Endodermal cell (in vitro differentiated cells): ENCODE data around the gene RNF5. TPM values are rescaled to one million over a fixed set of nuclear protein-coding genes. Genes with fewer than 3 reads are reported as not detected.

ENCODE experiments used
- DNase-seq: peaks from one replicate; pipeline ENCODE4 v3.0.0-alpha.2; 2017
- H3K27ac ChIP-seq: 2 replicates; pipeline ENCODE4 v1.5.1; 2013; ENCODE audit warnings: mild to moderate bottlenecking, low read depth, low read length, moderate library complexity
- H3K27me3 ChIP-seq: 2 replicates; pipeline ENCODE4 v1.6.1; 2013; ENCODE audit warnings: mild to moderate bottlenecking, low read length, moderate library complexity; ENCODE audit not compliant: insufficient read depth, control insufficient read depth, poor library complexity, severe bottlenecking
- H3K36me3 ChIP-seq: 2 replicates; pipeline ENCODE4 v1.7.0; 2013; ENCODE audit warnings: mild to moderate bottlenecking, low read length, moderate library complexity; ENCODE audit not compliant: control insufficient read depth, insufficient read depth
- H3K4me1 ChIP-seq: one replicate; pipeline ENCODE4 v1.7.0; 2013; ENCODE audit warnings: low read length; ENCODE audit not compliant: control insufficient read depth, insufficient read depth
- H3K4me3 ChIP-seq: 2 replicates; pipeline ENCODE4 v1.5.1; 2013; ENCODE audit warnings: mild to moderate bottlenecking, low read length, moderate library complexity
- H3K9ac ChIP-seq: 2 replicates; pipeline ENCODE4 v1.6.1; 2013; ENCODE audit warnings: mild to moderate bottlenecking, low read length, moderate library complexity; ENCODE audit not compliant: poor library complexity, severe bottlenecking; ENCODE audit errors: extremely low read depth
- H3K9me3 ChIP-seq: 2 replicates; pipeline ENCODE4 v1.6.1; 2013; ENCODE audit warnings: mild to moderate bottlenecking, low read length, moderate library complexity; ENCODE audit not compliant: control insufficient read depth
- H3K27ac Mint-ChIP-seq: 2 replicates; pipeline ENCODE4 v1.8.0; 2020; ENCODE audit warnings: mixed read lengths
- H3K27me3 Mint-ChIP-seq: 2 replicates; pipeline ENCODE4 v1.8.0; 2021; ENCODE audit warnings: mild to moderate bottlenecking, mixed read lengths; ENCODE audit not compliant: insufficient read depth
- H3K36me3 Mint-ChIP-seq: 2 replicates; pipeline ENCODE4 v1.8.0; 2020; ENCODE audit warnings: low read depth, mixed read lengths
- H3K4me1 Mint-ChIP-seq: 2 replicates; pipeline ENCODE4 v1.8.0; 2020; ENCODE audit warnings: mixed read lengths
- H3K4me3 Mint-ChIP-seq: 2 replicates; pipeline ENCODE4 v1.8.0; 2020; ENCODE audit warnings: mild to moderate bottlenecking, moderate library complexity, mixed read lengths
- H3K9me3 Mint-ChIP-seq: 2 replicates; pipeline ENCODE4 v1.8.0; 2020; ENCODE audit warnings: mild to moderate bottlenecking, mixed read lengths
- CTCF ChIP-seq: fragments of 200-600 bp; sonication (generic); conservative IDR thresholded peaks from 2 replicates; pipeline ENCODE4 v1.5.0; 2021; ENCODE audit warnings: antibody characterized with exemption, mild to moderate bottlenecking
- WGBS, 2 experiments: methylation state at CpG; one replicate each; pipeline versions ENCODE4 v1.1.5 to v1.1.7; 2013; ENCODE audit warnings: missing lambda C conversion rate in 2 of 2, mixed read lengths in 1 of 2; ENCODE audit not compliant: insufficient coverage in 1 of 2, insufficient read length in 1 of 2; 5-methylcytosine and 5-hydroxymethylcytosine counted together
- total RNA-seq, 2 donors: library from RNA; stranded (reverse); fragmentation: NEBNext Ultra II Directional in 1 of 2; extraction: Animal tissue kit (Norgen Biotek cat#: 25700) in 1 of 2; gene quantifications; 2 replicates in 1 of 2; 3 replicates in 1 of 2; pipeline ENCODE4 v1.2.1, GENCODE V29; 2021

Gene RNF5
- total RNA-seq, 2 donors from 2014 or later, result 68.0 to 71.3 TPM

GRCh38 chr6:32147401-32148132, 30.6 kb upstream of the RNF5 start:
- no peak overlapping the region for H3K4me3 Mint-ChIP-seq
- Histone ChIP-seq H3K4me3 (no peak overlapping the region), H3K36me3 (no peaks in the 10 kb centered on the region), H3K27ac (no peak overlapping the region), H3K9me3 (no peaks in the 10 kb centered on the region), H3K27me3 (no peaks in the 10 kb centered on the region), H3K4me1 (peaks cover 9% of the 10 kb centered on the region), H3K9ac (no peak overlapping the region)
- no peak overlapping the region for H3K27ac Mint-ChIP-seq
- peaks cover 49% of the 10 kb centered on the region for H3K4me1 Mint-ChIP-seq
- H3K36me3 Mint-ChIP-seq, result no peaks in the 10 kb centered on the region
- no peaks in the 10 kb centered on the region for H3K9me3 Mint-ChIP-seq
- peaks cover 27% of the 10 kb centered on the region for H3K27me3 Mint-ChIP-seq
- no peak for TF ChIP-seq CTCF
- DNase-seq, result no peak
- 87 to 88% methylated on average over 2 to 4 of the region's 4 CpGs for WGBS, 2 experiments

- Mint-ChIP-seq H3K4me3 (peak overlapping the region; percentile 27), H3K9me3 (no peaks in the 10 kb centered on the region), H3K36me3 (no peaks in the 10 kb centered on the region), H3K27ac (no peak overlapping the region), H3K27me3 (peaks cover 32% of the 10 kb centered on the region), H3K4me1 (peaks cover 56% of the 10 kb centered on the region)
- 93 to 98% methylated on average over 11 to 39 of the region's 39 CpGs for WGBS, 2 experiments
- H3K9me3 ChIP-seq, result no peaks in the 10 kb centered on the region
- H3K4me3 ChIP-seq, result no peak overlapping the region
- no peak overlapping the region for H3K9ac ChIP-seq
- H3K4me1 ChIP-seq, result peaks cover 14% of the 10 kb centered on the region
- TF ChIP-seq CTCF, result no peak
- H3K27ac ChIP-seq, result no peak overlapping the region
- no peaks in the 10 kb centered on the region for H3K27me3 ChIP-seq
- DNase-seq, result peak; percentile 94
- H3K36me3 ChIP-seq, result no peaks in the 10 kb centered on the region
Observed at GRCh38 chr6:32148289-32149091, 29.7 kb upstream of the RNF5 start.

- Histone ChIP-seq H3K27me3 (no peaks in the 10 kb centered on the region), H3K4me1 (peaks cover 14% of the 10 kb centered on the region), H3K36me3 (no peaks in the 10 kb centered on the region), H3K4me3 (no peak overlapping the region), H3K9ac (no peak overlapping the region), H3K27ac (no peak overlapping the region), H3K9me3 (no peaks in the 10 kb centered on the region)
- Mint-ChIP-seq H3K9me3 (no peaks in the 10 kb centered on the region), H3K36me3 (no peaks in the 10 kb centered on the region), H3K4me3 (peak overlapping the region; percentile 27), H3K4me1 (peaks cover 56% of the 10 kb centered on the region), H3K27ac (no peak overlapping the region), H3K27me3 (peaks cover 32% of the 10 kb centered on the region)
- WGBS, 2 experiments, result 94% methylated on average over 29 to 47 of the region's 47 CpGs
- no peak for TF ChIP-seq CTCF
- no peak for DNase-seq
Observed at GRCh38 chr6:32149092-32149755, 29.0 kb upstream of the RNF5 start.
